Activated CD4-positive, alpha-beta T cell treated with anti-CD3 and anti-CD28 coated beads, Interleukin-2, amount 50 U/mL, for 1 hour (primary cell): ENCODE results near the gene PARD6B.
"Not testable (repeated sequence)": the region's sequence is repeated elsewhere in the genome, so short reads cannot be mapped to it uniquely, and the experiment has no call there.

ENCODE experiments used
- DNase-seq: peaks from one replicate; pipeline ENCODE4 v3.0.0-alpha.2; 2020

Gene PARD6B

DNA sequence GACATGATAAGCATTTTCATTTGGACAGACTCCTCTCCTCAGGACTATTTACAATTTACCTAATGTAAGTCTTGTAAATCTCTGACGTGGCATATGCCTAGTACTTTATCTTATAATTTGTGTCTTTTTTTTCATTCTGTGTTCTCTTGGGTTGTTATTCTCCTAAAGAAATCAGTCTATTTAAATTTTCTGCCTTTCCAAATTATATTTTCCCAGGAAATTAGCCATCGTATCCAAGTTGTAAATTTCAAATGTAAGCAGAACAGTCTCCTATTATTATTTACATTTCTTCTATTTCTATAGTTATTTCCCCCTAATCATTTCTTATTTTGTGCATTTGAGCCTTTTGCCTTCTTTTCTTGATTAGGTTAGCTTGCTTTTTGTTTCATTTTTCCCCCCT lies 46.0 kb downstream of the PARD6B start:
- no peak for DNase-seq

DNA sequence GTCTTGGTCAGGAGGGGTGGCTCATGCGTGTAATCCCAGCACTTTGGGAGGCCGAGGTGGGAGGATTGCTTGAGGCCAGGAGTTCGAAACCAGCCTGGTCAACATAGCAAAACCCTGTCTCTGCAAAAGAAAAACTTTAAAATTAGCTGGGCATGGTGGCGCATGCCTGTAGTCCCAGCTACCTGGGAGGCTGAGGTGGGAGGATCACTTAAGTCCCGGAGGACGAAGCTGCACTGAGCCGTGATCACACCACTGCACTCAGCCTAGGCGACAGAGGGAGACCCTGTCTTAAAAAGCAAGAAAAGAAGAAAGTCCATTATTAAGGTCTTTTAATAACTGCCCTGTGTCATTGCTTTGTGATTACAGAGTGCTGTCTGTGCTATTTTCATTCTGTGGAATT lies 47.6 kb downstream of the PARD6B start:
- DNase-seq, result not testable (repeated sequence)

DNA sequence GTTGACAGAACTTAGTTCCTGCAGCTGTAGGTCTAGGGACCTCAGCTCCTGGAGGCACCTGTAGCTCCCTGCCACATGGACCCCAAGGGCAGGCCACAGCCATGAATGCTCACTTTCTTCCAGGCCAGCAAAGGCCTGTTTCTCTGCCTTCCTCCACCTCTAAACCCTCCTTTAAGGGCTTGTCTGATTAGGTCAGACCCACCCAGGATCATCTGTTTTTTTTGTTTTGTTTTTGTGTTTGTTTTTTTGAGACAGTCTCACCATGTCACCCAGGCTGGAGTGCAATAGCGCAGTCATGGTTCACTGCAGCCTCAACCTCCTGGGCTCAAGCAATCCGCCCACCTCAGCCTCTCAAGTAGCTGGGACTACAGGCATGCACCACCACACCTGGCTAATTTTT lies 52.0 kb downstream of the PARD6B start:
- no peak for DNase-seq

DNA sequence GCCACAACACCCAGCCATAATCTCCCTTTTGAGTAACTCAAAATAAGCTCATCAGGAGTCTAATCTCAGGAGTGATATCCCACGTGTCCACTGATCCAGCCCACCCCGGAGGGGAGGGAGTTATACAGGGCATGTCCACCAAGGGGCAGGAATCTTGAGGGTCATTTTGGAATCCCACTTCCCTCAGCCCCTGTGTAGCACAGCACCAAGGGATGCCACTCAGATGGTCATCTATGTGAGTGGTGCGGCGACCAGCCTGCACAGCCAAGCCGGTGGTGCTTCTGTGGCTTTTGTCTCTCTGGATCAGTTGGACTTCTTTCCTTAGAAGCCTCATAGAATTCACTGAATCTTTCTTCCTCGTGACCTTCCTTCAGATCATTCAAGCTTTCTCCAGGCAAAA lies 52.5 kb downstream of the PARD6B start:
- DNase-seq, result no peak

DNA sequence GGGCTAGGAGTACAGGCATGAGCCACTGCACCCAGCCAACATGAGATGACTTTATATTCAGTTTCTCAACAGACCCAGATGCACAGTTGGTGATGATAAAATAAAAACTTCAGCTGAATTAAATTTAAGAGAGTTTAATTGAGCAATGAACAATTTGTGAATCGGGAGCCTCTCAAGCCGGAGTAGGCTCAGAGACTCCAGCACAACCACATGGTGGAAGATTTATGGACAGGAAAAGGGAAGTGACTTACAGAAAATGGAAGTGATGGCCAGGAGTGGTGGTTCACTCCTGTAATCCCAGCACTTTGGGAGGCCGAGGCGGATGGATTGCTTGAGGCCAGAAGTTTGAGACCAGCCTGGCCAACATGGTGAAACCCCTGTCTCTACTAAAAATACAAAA lies 53.1 kb downstream of the PARD6B start:
- DNase-seq, result no peak

DNA sequence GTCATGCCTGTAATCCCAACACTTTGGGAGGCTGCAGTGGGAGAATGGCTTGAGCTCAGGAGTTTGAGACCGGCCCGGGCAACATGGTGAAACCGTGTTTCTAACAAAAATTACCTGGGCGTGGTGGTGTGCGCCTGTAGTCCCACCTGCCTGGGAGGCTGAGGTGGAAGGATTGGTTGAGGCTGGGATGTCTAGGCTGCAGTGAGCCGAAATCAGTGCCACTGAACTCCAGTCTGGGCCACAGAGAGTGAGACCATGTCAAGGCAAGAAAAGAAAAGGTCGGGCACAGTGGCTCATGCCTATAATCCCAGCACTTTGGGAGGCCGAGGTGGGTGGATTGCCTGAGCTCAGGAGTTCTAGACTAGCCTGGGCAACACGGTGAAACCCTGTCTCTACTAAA lies 55.3 kb downstream of the PARD6B start:
- no peak for DNase-seq

DNA sequence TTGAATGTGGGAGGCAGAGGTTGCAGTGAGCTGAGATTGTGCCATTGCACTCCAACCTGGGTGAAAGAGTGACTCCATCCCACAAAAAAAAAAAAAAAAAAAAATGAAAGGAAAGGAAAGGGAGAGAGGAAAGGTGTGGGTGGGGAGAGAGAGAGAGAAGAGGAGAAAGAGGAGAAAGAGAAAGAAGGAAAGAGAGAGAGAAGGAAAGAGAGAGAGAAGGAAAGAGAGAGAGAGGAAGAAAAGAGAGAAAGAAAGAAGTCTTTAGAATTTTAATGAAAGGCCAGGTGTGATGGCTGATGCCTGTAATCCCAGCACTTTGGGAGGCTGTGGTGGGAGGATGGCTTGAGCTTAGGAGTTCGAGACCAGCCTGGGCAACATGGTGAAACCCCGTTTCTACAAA lies 55.8 kb downstream of the PARD6B start:
- no peak for DNase-seq

DNA sequence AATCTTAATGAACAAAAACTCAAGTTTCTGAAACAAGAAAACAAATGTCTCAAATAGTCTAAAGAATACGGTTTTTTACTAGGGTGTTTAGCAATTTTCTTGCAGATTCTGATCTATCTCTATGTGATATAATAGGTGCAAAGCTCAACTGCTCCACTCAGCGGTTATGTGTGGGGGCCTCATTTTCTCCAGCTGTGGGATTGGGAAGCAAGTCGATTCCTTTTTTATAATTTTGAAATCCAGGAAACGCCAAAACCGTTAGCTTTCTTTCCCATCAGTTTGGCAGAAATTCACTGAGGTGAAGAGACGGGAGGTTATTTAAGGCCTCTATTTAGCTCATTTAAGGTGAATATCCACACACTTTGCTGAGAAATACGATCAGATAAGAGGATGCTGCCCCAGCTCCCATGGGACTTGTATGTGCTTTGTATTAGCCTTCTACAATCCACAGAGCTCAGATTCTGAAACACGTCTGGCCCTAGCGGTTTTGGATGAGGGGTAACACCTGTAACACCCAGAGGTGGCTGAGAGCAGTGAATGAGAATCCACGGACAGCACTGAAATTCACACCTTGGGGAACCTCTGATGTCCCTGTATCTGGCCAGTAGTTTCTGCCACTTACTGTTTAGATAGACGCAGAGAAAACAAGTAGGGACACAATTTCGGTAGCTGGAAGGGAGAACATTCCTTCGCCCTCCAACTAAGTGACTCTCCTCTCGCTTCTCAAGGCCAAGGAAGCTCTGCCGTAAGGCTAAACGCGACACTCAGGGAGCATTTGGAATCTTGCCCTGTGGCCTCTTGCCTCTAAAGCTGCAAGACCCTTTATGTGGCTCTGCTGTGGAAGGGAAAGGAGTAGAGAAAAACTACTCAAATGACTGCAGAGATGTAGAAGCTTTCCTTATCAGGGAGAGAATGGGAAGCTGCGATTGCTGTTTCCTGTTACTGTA lies 56.9 kb downstream of the PARD6B start:
- DNase-seq, result no peak

DNA sequence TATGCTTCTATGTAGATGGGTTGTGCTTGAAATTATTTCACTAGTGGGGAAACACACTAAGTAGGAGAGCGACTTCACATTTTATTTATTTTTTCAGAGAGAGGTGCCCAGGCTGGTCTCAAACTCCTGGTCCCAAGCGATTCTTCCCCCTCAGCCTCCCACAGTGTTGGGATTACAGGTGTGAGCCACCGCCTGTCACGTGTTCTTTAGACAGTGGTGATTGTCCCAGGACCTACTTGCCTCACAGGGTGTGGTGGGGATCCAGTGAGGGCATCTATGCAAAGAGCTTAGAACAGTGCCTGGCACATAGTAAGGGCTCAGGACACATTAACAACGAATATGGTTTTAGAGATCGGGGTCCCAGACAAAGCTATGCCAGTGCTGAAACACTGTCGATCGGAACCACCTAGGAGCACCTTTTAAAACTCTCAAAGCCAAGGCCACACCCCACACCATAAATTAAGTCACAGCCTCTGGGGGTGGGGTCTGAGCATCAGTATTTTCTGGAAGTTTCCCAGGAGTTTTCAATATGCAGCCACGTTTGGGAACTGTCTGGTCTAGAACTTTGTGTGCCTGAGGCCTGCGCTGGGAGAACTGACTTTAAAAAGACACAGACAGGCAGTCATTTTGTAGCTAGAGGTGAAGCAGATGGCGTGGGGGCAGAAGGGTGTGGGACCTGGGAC lies 58.7 kb downstream of the PARD6B start:
- DNase-seq, result no peak

DNA sequence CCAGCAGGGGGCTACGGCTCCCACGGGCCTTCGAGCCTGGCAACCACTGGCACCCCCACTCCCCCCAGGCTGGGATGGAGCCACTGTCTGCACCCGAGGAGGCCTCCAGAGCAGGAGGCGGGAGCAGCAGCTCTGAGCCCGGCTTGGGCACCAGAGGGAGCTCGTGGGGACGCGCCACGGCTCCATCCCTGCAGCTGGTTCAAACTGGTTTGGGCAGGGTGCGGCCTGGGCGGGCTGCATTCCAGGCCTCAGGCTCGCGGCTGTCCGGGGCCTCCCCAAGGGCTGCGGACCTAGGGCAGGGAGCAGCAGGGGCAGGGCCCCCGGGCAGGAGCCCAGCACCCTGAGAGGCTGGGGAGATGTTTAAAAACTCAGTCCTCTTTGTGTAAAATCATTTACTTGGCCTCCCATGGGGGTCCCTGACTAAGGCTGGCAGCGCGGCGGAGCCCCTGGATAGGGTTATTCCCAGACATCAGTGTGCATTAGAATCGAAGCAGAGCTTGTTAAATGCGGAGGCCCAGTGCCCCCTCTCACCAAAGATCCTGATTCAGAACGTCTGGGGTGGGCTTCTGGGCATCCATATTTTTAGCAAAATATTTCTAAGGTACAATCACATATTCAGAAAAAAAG lies 59.4 kb downstream of the PARD6B start:
- DNase-seq, result peak; percentile 73

DNA sequence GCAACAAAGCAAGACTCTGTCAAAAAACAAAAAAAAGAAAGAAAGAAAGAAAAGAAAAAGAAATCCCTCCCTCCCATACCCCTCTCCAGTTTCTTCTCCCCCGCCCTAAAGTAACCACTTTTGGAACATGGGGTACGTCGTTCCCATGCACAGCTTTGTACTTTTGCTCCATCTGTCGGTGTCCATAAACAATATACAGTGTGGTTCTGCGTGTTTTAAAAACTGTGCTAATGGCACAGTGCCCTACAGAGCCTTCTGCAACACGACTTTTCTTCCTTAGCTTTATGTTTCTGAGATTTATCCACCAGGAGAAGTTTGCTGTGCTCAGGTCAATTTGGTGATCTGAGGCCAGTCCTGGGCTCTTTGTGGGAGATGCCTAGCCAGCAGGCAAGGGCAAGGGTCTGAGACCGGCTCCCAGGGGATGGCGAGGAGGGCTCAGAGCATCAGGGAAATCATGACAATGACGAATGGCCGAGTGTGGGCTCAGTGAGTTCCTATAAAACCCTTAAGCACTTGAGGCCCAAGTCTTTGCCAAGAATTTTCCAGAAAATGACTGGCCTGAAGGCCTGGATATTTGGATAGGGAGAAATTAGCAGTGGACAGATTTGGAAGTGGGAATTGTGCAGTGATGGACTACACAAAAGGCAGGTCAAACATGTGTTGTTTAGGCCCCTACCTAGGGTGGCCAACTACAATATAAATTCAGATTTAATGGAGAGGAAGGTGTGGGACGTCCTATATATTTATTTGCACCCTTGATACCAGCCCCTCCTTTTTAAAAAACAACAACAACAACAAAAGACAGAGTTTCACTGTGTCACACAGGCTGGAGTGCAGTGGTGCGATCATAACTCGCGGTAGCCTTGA lies 61.6 kb downstream of the PARD6B start:
- DNase-seq, result no peak

DNA sequence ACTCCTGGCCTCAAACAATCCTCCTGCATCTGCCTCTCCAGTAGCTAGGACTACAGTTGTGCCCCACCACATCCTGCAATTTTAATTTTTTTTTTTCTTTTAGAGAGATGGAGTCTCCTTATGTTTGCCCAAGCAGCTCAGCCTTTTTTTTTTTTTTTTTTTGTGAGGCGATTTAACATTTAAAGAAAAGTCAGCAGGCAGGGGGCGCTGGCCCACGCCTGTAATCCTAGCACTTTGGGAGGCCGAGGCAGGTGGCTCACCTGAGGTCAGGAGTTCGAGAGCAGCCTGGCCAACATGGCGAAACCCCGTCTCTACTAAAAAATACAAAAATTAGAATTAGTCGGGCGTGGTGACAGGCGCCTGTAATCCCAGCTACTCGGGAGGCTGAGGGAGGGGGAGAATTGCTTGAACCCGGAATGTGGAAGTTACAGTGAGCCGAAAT lies 62.2 kb downstream of the PARD6B start:
- peak; percentile 42 for DNase-seq

DNA sequence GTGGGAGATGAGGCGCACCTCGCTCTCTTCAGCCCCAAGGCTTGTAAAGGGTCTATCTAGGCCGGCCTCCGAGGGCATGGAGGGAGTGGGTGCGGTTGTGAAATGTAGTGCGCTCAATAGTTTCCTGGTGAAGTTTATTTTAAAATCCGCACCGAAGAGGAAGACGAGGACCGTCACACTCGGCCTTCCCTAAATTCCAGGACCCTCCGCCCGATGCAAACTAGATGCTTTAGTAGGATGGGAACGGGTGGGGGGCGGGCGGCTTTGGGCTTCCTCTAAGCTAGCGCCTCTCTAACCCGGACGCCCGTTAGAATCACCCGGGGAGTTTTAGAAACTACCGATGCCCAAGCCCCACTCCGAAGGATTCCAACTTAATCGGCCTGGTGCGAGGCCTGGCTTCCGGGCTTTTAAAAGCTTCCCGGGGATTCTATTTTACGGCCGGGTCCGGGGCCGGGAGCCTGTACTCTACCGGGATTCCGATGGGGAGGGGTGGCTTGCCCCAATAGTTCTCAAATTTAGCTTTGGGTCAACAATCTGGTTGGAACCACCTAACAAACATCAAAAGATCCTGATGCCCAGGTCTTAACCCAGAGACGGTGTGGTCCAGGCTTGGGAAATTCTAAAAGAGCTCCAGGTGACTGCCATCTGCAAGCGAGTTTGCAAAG lies 62.9 kb downstream of the PARD6B start:
- no peak for DNase-seq

DNA sequence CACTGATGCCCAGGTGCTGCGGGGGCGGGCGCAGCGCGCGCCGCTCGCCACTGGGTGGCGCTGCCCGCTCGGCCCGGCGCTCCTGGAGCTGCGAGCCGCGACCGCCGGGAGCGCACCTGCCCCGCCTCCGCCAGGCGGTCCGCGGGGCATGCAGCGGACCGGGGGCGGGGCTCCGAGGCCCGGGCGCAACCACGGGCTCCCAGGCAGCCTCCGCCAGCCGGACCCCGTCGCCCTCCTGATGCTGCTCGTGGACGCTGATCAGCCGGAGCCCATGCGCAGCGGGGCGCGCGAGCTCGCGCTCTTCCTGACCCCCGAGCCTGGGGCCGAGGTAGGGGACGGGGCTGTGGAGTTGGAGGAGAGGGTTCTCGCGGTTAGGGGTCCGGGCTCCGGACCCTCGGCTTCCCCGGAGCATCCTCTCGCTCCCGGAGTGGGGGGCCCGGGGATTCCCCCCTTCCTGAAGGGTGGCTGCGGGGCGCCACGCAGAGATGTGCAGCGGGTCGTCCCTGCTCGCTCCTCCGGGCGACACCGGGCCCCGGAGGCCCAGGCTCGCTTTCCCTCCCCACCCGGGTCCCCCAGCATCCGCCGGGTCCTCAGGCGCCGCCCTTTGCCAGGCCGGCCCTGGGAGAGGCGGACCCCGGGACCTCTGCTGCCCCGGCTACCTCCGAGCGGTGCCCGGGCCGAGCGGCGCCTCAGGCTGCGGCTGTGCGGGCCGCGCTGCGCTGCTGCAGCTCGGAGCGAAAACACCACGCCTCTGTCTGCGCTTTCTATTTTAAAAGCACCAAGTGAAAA lies 63.7 kb downstream of the PARD6B start, which contains the start of gene BCAS4:
BCAS4 (plus strand) TSS at position 216 of the 789 bp plus-strand sequence; CDS start at position 239, 23 bp downstream.
- peak; percentile 81 for DNase-seq

DNA sequence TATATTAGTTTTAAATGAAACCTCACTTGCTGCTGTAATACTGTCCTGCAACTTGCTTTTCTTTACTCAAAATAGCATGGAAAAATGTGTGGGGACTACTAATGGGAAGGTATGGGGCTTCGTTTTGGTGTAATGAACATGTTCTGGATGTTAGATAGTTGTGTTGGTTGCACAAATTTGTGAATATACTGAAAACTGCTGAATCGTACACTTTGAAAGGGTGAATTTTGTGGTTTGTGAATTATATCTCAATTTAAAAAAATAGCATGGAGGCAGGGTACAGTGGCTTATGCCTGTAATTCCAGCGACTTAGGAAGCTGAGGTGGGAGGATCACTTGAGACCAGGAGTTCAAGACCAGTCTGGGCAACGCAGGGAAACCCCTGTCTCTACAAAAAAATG lies 65.8 kb downstream of the PARD6B start:
- no peak for DNase-seq

DNA sequence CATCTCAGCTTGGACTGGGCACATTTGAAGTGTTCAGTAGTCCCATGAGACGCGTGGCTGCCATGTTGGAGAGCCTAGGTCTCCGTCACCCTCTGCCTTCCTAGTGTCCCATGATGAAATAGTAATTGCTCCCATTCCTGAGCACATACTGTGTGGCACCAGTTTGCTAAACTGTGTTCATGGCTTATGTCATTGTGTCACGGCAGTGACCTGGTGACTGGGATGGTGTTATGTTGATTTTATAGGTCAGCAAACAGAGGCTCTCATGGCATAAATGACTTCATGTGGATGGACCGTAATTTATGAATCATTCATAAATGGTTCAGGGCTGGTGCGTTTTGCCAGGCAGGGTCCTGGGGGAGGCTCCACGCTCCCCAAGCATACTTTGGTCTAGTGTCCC lies 67.3 kb downstream of the PARD6B start:
- no peak for DNase-seq

DNA sequence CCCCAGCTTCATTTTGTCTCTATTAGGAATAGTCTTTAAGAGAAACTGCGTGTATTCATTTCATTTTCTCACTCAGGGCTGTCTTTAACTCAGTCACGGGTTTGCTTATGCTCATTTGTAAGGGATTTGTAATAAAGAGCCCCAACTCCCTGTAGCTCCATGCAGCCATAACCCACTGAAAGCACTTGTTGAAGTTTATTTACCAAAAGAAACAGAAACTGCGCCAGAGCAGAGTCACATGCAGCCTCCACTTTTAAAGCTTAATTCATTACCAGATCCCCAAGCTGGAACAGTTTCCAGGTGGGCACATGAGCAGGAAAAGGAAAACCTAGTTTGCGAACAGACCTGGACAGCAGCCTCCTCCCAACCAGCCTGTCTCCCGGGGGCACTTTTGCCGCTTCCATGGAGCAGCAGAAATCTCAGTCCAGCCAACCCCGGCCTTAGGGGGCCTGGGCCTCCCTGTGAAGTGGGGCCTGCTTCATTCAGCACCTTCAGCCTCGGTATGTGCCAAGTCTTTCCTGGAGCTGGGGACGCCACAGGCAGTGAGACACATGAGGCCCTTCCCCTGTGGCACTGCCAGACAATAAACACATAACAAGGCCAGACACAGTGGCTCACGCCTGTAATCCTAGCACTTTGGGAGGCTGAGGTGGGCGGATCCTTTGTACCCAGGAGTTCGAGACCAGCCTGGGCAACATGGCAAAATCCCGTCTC lies 68.0 kb downstream of the PARD6B start:
- no peak for DNase-seq

DNA sequence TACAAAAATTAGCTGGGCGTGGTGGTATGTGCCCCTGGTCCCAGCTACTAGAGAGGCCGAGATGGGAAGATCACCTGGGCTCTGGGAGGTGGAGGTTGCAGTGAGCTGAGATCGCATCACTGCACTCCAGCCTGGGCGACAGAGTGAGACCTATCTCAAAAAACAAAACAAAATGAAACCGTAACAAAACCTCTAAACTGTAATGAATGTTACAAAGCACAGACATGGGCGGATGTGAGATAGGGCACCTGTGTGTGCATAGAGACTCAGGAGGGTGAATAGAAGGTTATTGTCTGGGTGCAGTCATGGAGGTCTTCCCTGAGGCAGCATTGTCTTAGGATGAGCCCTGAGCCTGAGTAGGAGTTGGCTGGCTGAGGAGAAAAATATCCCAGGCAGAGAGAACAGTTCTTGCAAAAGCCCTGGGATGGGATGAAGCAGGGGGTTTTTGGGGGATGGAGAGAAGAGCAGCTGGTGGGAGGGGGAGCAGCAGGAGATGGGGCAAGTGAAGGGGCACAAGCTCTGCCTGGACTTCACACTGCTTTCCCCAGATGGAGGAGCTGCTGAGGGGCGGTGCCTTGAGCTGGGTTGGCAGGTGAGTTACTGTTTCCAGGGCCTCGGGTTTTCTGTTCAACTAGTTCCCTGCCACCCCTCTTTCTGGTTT lies 68.6 kb downstream of the PARD6B start:
- DNase-seq, result no peak

DNA sequence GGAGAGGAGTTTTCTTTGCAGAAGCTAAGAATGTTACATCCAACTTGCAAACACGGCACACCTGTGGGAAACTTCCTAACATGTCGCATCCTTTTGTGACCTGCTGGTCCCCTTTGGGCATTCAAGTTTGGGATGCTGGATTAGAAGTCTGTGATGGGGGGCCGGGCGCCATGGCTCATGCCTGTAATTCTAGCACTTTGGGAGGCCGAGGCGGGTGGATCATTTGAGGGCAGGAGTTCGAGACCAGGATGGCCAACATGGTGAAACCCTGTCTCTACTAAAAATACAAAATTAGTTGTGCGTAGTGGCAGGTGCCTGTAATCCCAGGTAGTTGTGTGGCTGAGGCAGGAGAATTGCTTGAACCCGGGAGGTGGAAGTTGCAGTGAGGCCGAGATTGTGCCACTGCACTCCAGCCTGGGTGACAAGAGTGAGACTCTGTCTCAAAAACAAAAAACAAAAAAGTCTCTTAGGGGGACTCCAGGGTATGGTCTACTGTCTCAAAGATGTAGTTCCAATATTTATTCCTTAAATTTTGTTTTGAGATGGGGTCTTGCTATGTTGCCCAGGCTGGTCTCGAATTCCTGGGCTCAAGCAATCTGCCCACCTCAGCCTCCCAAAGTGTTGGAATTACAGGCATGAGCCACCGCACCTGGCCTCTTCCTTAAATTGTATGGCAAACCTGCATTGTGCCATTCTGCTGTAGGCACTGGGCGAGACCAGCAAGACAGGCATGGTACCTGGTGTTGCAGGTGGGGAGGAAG lies 69.8 kb downstream of the PARD6B start:
- DNase-seq, result not testable (repeated sequence)
